Measurements from ENCODE around the gene KIF6. TPM values are rescaled to one million over a fixed set of nuclear protein-coding genes. Genes with fewer than 3 reads are reported as not detected.

The KIF6 gene
- polyA plus RNA-seq, 3 donors, result not detected

DNA sequence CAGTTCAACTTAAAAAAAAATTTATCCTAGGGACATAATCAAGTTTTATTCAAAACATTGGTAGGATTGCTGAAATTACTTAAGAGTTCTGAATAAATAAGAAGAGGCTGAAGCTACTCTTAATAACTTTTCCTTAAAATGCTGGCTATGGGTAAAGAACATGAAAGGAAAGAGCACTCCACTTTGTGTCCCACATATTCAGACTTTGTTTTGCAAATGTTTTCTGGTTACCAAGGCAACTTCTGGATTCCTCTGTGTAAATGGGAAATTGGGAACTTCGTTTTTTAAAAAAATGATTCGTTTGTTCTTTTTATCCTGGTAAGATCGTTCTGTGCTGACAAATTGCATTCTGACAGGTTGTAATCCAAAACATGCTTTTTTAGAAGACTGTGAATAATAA lies 115.0 kb downstream of the KIF6 start:
- no peak overlapping the region for H3K27ac ChIP-seq (ENCODE audit: low read depth in 1 of 2, low read length in 2 of 2)
- no peaks in the 10 kb centered on the region for H3K4me1 ChIP-seq (ENCODE audit: control insufficient read depth in 1 of 2, insufficient read depth in 2 of 2, low read length in 2 of 2)
- WGBS (ENCODE audit: insufficient coverage), result 60% methylated on average over 1 of the region's 3 CpGs

GRCh38 chr6:39608652-39609345 lies 116.4 kb downstream of the KIF6 start:
- Histone ChIP-seq H3K4me2 (replicated peaks; ENCODE audit: extremely low read depth, low read length, poor library complexity, severe bottlenecking) (no peak overlapping the region), H3K9ac (ENCODE audit: insufficient read depth, low read length, poor library complexity, severe bottlenecking) (no peak overlapping the region), H4K20me1 (ENCODE audit: insufficient read depth, low read length) (no peaks in the 10 kb centered on the region), H3K27ac (ENCODE audit: low read depth in 1 of 2, low read length in 2 of 2) (no peak overlapping the region), H3K9me3 (replicated peaks in 1 of 2; ENCODE audit: control insufficient read depth in 1 of 2, insufficient read depth in 1 of 2, low read length in 2 of 2) (no peaks in the 10 kb centered on the region), H3K36me3 (replicated peaks in 1 of 2; ENCODE audit: control insufficient read depth in 1 of 2, insufficient read depth in 2 of 2, low read length in 2 of 2) (no peaks in the 10 kb centered on the region), H3K79me2 (ENCODE audit: insufficient read depth, low read length) (no peaks in the 10 kb centered on the region), H2AFZ (ENCODE audit: insufficient read depth, low read depth, low read length, poor library complexity, severe bottlenecking) (no peak overlapping the region), H3K27me3 (ENCODE audit: control insufficient read depth in 2 of 2, insufficient read depth in 2 of 2, low read length in 2 of 2) (no peaks in the 10 kb centered on the region), H3K4me1 (ENCODE audit: control insufficient read depth in 1 of 2, insufficient read depth in 2 of 2, low read length in 2 of 2) (no peaks in the 10 kb centered on the region), H3K4me3 (replicated peaks in 1 of 3; ENCODE audit: low read depth in 2 of 3, low read length in 3 of 3) (no peak overlapping the region)
- peaks cover 0 to 3% (median 0%) of the 10 kb centered on the region in 7 donors for H3K9me3 Mint-ChIP-seq
- H3K4me1 Mint-ChIP-seq, result no peaks in the 10 kb centered on the region
- peak overlapping the region in 1 of 7 donors; percentile 59 for H3K27ac Mint-ChIP-seq
- TF ChIP-seq, protein P1, sequence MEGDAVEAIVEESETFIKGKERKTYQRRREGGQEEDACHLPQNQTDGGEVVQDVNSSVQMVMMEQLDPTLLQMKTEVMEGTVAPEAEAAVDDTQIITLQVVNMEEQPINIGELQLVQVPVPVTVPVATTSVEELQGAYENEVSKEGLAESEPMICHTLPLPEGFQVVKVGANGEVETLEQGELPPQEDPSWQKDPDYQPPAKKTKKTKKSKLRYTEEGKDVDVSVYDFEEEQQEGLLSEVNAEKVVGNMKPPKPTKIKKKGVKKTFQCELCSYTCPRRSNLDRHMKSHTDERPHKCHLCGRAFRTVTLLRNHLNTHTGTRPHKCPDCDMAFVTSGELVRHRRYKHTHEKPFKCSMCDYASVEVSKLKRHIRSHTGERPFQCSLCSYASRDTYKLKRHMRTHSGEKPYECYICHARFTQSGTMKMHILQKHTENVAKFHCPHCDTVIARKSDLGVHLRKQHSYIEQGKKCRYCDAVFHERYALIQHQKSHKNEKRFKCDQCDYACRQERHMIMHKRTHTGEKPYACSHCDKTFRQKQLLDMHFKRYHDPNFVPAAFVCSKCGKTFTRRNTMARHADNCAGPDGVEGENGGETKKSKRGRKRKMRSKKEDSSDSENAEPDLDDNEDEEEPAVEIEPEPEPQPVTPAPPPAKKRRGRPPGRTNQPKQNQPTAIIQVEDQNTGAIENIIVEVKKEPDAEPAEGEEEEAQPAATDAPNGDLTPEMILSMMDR (IDR thresholded peaks at IDR 0.05), result no peak
- no peaks in the 10 kb centered on the region for H3K36me3 Mint-ChIP-seq
- 60% methylated on average over 6 of the region's 7 CpGs for WGBS (ENCODE audit: insufficient coverage)
- no peak overlapping the region for H3K4me3 Mint-ChIP-seq
- DNase-seq, result no peak
- intact Hi-C loops (cut with micrococcal nuclease), result no loop called here
- peaks cover 0 to 3% (median 0%) of the 10 kb centered on the region in 3 donors for H3K27me3 Mint-ChIP-seq (ENCODE audit: low read depth in 3 of 3)

More for the DNA sequence above, 115.0 kb downstream of the KIF6 start:
- Histone ChIP-seq H2AFZ (ENCODE audit: insufficient read depth, low read depth, low read length, poor library complexity, severe bottlenecking) (no peak overlapping the region), H3K27me3 (ENCODE audit: control insufficient read depth in 2 of 2, insufficient read depth in 2 of 2, low read length in 2 of 2) (no peaks in the 10 kb centered on the region), H3K4me3 (replicated peaks in 1 of 3; ENCODE audit: low read depth in 2 of 3, low read length in 3 of 3) (no peak overlapping the region), H3K9ac (ENCODE audit: insufficient read depth, low read length, poor library complexity, severe bottlenecking) (no peak overlapping the region), H3K36me3 (replicated peaks in 1 of 2; ENCODE audit: control insufficient read depth in 1 of 2, insufficient read depth in 2 of 2, low read length in 2 of 2) (no peaks in the 10 kb centered on the region), H4K20me1 (ENCODE audit: insufficient read depth, low read length) (no peaks in the 10 kb centered on the region), H3K4me2 (replicated peaks; ENCODE audit: extremely low read depth, low read length, poor library complexity, severe bottlenecking) (no peak overlapping the region), H3K9me3 (replicated peaks in 1 of 2; ENCODE audit: control insufficient read depth in 1 of 2, insufficient read depth in 1 of 2, low read length in 2 of 2) (no peaks in the 10 kb centered on the region), H3K79me2 (ENCODE audit: insufficient read depth, low read length) (no peaks in the 10 kb centered on the region)
- H3K36me3 Mint-ChIP-seq, result no peaks in the 10 kb centered on the region
- no peaks in the 10 kb centered on the region for H3K4me1 Mint-ChIP-seq
- H3K4me3 Mint-ChIP-seq, result no peak overlapping the region
- peaks cover 0 to 3% (median 0%) of the 10 kb centered on the region in 7 donors for H3K9me3 Mint-ChIP-seq
- intact Hi-C loops (cut with micrococcal nuclease), result no loop called here
- TF ChIP-seq, protein P1 (IDR thresholded peaks at IDR 0.05), result no peak
- peaks cover 0 to 3% (median 0%) of the 10 kb centered on the region in 3 donors for H3K27me3 Mint-ChIP-seq (ENCODE audit: low read depth in 3 of 3)
- DNase-seq, result no peak
- no peak overlapping the region for H3K27ac Mint-ChIP-seq

Measured in CD14-positive monocyte (primary cell).